Activated CD4-positive, alpha-beta T cell treated with anti-CD3 and anti-CD28 coated beads, Interleukin-2, Interleukin-6, amounts not matched to agents 100 ng/mL and 50 ng/mL, durations not matched to agents 16 hours and 8 hours (primary cell): Measurements from ENCODE around the gene FAM72A.
"Not testable (repeated sequence)": the region's sequence is repeated elsewhere in the genome, so short reads cannot be mapped to it uniquely, and the experiment has no call there.

Experiments used
- DNase-seq: peaks from one replicate; pipeline ENCODE4 v3.0.0-alpha.2; 2020

Gene FAM72A

DNA sequence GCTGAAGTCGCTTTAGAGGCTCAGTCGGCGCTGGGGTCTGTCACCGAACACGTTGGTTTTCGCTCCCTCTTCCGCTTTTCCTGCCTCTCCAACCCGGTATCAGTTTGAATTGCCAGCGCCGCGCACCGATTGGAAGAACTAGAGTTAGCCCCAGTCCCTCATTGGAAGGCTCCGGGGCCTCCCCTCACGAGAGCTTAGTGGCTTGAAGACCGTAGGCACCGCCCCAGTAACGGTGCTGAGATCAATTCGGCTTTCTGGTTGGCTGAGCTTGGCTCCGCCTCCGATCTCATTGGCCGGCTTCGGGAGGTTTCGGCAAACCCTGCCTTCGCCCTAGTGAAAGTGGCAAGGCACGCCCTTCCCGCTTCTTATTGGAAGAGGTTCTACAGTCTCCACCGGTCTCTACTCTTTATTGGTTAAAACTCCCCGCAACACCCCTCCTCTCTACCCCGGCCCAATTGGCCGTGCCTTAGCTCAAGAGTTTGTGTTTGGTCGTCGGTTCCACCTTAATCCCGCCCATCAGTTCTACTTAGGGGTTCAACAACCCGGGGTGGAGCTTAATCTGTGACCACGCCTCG lies at the start of gene FAM72A:
TSS of gene FAM72A (minus strand) at position 51 of the 575 bp plus-strand sequence. CDS start 814 bp downstream, outside the sequence.
- peak; percentile 99 for DNase-seq

DNA sequence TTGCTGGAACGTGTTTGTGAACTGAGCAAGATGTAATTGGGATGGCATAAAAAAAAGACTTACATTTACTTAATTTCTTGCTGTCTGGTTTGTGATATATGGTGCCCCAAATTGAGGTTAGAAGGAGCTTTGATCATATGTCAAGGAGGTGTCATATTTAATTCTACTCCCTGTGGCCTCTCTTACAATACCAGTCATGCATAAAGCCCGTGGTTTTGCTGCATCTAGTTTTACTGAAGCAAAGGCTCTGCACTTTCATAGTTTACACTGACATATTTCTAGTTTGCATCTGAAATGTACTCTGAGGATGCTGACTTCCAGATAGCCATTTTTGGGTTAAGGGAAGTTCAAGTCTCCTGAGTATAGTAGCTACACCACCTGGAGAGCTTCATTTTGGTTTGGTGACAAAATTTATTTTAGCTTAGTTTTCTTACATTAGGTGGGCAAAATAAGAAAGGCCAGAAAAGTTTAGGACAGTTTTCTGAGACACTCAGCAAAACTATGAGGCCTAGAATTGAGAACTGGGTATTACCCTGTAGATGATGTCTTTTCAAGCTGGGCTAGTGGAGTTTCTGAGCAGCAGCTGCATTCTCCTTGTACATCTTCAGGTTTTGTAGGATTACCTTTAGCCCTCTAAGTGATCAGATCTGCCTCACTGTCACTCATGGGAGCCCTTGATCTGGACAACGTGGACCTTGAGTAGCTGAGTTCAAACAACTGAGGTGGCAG lies 48.5 kb upstream of the FAM72A start:
- not testable (repeated sequence) for DNase-seq

DNA sequence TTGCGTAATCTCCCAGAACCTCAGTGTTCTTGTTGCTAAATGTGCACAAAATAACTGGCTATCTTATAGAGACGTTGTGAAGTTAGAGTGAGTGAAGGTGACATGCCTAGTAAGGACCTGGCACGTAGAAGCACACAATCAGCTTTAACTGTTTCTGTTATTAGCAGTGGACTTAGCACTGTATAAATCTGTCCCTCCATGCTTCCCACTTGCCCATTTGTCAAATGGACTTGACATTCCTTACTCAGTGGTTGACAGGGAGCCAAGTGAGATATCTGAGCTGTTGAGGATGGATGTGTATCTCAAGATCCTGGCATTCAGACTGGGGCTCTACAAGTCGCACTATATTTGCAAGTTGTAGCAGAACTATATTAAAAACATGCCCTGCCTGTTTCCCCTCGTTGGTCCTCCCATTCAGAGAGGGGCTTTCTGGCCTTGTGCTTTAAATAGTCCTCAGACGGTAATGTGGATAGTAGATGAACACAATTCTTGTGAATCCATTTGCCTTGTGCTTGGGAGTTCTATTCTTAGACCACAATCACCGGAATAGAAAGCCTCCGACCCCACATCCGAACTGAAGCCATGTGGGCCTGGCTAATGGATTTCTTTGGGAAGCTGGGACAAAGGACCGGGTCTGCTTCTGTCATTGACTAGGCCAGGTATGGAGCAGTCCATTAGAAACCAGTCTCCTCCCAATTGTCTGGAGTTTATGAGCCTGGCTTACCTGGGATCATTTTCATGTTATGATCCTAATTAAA lies 43.7 kb upstream of the FAM72A start:
- not testable (repeated sequence) for DNase-seq

GRCh38 chr1:206245479-206245878 lies 42.8 kb upstream of the FAM72A start:
- not testable (repeated sequence) for DNase-seq

GRCh38 chr1:206243335-206243734 lies 40.7 kb upstream of the FAM72A start:
- peak; percentile 73 for DNase-seq

- peak; percentile 44 for DNase-seq
These were observed 37.6 kb upstream of the FAM72A start for GRCh38 chr1:206240288-206240687.

DNA sequence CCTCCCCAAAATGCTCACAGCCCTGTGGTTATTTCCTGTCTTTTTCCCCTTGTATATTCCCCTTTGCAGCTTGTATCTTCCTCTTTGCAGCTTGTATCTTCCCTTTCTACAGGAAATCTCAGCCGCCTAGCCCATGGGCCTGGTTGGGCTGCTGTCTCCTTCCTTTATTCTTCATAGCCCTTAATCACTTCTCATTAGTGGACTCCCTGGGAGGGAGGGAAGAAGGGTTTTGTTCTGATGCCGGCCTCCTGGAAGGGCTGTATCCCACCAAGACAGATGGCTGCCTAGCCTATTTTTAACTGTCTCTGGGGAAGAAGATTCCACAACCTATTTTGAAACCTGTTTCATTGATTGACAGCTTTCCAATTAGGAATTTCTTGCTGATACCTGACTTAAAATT lies 32.6 kb upstream of the FAM72A start:
- DNase-seq, result not testable (repeated sequence)

DNA sequence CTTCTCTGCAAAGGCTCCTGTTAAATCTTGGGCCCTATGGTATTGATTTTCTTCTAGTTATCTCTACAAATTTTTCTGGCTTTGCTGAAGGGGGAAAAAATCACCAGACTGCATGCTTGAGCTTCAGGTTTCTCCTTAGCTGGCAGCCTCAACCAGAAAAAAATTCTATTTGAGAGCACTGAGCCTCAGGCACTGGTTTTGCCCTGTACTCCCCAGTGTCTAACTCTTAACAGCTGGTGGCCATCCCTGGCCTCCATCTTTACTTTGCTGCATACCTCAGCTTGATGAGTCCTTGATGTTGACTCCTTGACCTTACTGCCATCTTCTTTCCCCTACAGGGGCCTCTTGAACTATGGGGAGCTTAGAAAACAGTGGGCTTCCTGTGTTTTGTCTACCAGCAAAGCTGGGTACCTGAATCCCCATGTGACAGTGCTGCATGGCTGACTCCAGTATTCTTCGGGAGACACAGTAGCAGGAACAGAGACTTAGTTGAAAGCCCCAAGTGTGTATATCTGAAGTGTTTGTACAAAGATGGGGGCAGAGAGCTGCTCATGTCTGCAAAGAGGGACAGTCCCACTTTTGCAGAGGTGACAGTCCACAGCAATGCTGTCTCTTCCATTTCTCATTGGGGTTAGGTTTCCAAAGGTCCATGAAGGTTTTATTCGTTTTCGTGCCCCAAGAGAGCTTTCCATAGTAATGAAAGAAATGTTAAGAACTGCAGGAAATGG lies 31.7 kb upstream of the FAM72A start:
- not testable (repeated sequence) for DNase-seq

- not testable (repeated sequence) for DNase-seq
These were observed 30.5 kb upstream of the FAM72A start for GRCh38 chr1:206232970-206233645.

- DNase-seq, result not testable (repeated sequence)
These were observed 29.4 kb upstream of the FAM72A start for GRCh38 chr1:206231989-206232388.

- DNase-seq, result not testable (repeated sequence)
These were observed 26.6 kb upstream of the FAM72A start for GRCh38 chr1:206229286-206229685.

GRCh38 chr1:206226886-206227285 lies 24.2 kb upstream of the FAM72A start:
- not testable (repeated sequence) for DNase-seq

DNA sequence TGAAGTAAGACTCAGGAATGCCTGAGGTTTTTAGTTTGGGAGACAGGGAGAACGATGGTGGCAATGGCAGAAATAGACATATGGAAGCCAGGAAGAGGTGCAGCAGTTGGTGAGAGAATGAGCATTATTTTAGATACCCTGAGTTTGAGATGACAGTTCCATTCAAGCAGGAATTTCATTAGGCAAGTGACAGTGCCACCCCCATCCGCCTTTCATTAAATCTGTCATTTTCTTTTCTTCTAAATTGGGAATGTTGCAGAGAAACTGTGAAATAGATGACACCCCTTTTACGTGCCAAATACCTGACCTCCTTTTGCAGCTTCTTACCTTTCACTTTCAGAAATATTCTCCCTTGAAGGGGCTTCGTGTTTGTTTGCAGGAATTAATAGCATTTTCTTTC lies 22.7 kb upstream of the FAM72A start:
- DNase-seq, result not testable (repeated sequence)

DNA sequence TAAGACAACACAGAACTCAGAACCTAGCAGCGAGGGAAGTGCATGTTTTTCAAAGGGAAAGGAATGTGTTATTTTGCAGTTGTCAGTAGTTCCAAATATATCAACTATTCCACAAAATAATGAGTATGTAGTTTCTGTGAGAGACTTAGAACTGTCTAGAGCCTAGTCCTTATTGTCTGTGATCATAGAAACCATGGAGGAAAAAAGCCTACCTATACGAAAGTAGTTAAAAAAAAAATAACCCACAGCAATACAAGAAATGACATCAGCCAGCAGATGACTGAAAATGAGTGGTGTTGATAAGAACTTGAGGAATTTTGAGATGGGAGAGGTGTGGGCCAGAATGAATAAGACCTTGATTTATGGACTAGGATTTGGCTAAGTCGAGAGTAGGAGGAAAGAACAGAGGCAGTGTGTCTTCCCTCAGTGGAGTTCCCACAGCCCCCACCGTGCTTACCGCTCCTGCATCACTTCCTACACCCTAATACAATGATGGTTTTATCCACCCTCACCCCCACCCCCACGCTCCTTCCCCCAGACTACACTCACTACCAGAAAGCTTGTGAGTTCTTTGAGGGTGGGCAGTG lies 21.6 kb upstream of the FAM72A start:
- DNase-seq, result peak; percentile 1

DNA sequence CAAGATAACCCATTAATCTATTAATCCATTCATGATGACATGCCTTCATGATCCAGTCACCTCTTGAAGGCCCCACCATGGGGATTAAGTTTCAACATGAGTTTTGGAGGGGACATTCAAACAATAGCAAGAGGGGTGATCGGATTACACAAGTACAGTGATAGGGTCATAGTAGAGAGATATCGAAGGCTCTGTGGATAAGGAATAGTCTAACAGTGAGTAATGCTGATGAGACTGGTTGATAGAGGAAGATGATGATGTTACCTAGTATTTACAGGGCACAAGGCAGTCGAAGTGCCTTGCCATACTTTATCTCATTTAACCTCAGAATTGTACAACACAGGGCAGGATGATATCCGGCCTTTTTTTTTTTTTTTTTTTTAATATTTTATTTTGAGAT lies 18.9 kb upstream of the FAM72A start:
- DNase-seq, result not testable (repeated sequence)

DNA sequence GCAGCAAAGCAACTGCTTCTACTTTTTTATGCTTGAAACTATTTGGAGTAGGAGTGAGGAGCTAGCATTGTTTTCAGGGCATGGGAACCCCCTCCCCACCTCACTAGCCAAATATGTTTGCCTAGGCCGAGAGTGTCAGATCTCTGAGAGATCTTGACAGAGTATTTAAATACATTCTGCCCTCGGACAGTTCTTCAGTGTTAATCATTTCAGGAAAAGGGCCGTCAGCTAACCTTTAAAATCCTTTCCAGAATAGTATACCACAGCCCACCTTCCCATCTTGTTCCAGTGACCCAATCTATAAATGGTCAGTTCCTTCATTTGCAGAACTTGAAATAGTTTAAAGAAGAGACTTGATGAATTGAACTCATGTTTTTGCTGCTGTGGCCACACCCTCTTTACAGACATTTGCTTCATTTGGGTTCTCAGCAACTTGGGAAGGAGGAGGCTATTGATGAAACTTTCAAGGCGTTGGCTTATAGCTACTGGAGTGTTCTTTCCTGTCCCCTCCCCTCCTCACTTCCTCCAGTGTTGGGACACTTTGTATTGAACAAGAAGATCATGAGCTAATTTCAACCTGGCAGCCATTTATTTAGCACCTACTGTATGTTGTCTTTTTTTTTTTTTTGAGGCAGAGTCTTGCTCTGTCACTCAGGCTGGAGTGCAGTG lies 17.8 kb upstream of the FAM72A start:
- not testable (repeated sequence) for DNase-seq

DNA sequence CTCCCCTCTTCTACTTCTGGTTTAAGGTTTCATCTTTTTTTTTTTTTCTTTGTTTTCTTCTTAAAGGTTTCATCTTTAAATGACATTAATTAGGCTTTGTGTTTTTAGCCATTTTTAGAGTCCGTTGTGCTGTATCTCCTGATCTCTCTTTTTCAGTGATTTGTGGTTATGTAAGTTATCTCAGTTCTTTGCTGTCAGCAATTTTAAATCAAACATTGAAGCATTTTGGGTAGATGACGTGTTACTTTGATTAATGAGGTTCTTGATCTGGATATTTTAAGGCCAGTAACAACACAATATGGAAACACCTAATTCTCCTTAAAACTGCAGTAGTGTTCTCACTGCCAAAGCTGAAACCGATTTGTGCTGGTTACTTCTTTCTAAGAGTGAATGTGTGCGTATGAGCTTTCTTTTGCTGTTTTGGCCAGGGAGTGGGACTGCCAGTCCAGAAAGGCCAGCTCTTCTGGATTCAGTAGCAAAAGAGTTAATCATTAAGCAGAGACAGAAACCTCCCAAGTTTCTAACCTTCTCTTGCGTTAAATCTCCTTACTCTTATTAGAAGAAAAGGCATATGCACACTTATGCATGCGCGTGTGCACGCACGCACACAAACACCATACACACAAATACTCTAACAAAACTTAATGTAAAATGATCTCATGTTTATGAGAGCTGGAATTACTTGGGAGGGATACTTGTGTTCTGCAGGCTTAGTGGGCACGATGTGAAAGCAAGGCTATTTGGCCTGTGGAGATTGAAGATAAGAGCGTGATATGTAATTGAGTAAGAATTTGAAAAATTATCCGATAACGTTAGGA lies 17.1 kb upstream of the FAM72A start:
- not testable (repeated sequence) for DNase-seq

DNA sequence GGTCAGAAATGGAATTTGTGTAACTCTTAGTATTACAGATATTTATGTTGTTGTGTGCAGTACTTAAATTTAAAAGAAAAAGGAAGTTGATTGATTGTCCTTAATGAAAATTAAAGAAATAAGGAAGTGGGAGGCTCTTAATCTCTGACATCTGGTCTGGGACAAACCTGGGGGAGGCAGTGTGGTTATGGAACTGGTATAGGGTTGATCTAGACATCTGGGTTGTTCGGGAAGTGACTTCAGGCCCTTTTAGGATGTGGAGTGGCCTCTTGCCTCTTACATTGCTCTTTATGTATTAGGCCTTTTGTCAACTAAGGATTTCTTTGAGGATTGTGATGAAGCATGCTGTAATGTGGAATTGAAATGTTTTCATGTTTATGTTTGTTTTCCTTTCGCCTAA lies 16.1 kb upstream of the FAM72A start:
- DNase-seq, result not testable (repeated sequence)

GRCh38 chr1:206218285-206218684 lies 15.6 kb upstream of the FAM72A start:
- not testable (repeated sequence) for DNase-seq

- DNase-seq, result not testable (repeated sequence)
These were observed 13.2 kb upstream of the FAM72A start for GRCh38 chr1:206215600-206216392.
